Anterior cingulate cortex (tissue), 58 donors: ENCODE data around the gene PAFAH1B1.
"Not testable (repeated sequence)": the region's sequence is repeated elsewhere in the genome, so short reads cannot be mapped to it uniquely, and the experiment has no call there.

ENCODE experiments used
- DNase-seq, 58 donors: peaks; one replicate each; lab custom pipeline; 2025; lab: John Stamatoyannopoulos, UW

Gene PAFAH1B1

DNA sequence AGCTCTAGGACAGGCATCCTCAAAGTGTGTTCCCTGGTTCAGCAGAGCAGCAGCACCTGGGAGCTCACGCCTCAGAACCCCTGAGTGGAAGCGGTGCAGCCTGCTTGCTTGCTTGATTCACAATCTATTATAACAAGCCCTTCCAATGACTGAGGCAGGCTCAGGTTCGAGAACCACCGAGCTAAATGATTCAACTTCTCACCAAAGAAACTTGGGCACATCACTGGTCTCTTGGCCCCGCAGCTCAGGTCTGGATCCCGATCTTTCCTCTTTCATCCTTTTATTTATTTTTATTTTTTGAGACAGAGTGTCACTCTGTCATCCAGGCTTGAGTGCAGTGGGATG is 93.6 kb downstream of the PAFAH1B1 start:
- no peak for DNase-seq

DNA sequence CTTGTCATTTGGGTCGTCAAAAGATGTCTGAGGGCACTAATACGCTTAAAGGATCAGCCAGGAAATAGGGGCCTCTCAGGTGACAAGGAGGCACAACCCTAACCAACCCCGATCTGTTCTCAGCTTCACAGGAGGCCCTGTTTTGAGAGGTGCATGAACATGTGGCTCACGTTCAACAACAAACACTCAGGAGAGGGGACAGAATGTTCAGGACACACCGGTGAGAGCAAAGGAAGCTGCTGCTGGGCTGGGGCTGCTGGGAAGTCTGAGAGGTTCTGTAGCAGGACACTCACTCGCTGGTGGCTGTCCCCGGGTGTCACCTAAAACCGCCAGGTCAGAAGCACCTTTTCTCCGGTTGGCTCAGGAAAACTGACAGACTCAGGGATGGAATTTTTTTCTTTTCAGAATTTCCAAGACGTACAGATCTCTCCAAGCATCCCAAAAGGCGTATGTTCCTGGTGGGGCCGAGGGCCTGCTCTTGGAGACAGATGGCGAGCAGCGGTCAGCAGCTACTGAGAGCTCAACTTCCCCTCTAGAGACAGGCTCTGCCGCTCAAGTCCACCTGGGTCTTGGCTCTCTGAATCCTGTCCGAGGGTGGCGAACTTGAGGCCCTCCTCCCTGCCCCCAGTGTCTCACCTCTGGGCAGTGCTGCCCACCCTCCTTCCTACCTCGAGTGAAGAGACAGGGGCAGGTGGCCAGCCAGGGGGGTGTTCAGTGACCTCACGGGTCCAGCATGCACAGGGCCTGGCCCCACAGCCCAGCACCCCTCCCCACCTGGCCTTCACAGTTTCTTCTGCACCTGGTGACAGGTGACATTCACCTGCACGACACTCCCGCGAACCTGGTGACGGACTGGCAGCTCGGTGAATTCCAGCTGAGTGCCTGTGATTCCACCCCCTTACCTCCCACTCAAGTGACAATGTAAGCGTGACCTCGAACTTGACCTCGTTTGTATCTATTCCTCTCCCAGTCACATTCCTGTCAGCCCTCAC is 95.2 kb downstream of the PAFAH1B1 start:
- no peak for DNase-seq

DNA sequence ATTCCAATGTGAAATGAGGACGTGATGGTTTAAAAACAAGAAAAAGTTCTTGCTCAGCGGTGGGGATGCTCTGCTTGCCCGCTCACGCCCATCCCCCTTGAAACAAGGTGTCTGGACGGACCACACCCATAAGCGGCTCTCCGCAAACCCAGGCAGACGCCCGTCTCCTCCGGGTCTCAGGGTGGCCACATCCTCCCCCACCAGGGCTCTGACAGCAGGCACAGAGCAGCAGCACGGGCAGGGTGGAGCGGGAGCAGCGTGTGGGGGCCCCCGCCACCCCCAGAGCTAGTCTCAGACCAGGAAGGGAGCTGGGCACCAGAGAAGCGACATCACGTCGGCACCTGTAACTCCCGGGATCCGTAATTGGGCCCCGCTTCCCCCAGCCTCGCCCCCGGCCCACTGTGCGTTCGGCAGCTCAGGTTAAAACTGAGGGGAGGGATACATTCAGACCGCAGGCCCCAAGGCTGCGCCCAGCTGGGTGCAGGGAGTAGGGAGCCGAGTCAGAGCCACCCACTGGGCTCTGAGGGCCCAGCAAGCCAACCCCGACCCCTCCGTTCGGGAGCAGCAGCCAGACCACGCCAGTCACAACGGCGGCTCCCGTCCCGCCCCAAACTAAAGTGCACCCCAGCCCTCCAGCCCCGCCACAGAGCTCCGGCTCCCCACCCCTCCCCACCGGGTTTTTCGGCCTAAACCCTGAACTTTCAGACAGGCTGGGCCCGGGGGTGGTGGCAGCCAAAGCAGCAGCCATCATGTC is 96.1 kb downstream of the PAFAH1B1 start:
- DNase-seq = no peak

DNA sequence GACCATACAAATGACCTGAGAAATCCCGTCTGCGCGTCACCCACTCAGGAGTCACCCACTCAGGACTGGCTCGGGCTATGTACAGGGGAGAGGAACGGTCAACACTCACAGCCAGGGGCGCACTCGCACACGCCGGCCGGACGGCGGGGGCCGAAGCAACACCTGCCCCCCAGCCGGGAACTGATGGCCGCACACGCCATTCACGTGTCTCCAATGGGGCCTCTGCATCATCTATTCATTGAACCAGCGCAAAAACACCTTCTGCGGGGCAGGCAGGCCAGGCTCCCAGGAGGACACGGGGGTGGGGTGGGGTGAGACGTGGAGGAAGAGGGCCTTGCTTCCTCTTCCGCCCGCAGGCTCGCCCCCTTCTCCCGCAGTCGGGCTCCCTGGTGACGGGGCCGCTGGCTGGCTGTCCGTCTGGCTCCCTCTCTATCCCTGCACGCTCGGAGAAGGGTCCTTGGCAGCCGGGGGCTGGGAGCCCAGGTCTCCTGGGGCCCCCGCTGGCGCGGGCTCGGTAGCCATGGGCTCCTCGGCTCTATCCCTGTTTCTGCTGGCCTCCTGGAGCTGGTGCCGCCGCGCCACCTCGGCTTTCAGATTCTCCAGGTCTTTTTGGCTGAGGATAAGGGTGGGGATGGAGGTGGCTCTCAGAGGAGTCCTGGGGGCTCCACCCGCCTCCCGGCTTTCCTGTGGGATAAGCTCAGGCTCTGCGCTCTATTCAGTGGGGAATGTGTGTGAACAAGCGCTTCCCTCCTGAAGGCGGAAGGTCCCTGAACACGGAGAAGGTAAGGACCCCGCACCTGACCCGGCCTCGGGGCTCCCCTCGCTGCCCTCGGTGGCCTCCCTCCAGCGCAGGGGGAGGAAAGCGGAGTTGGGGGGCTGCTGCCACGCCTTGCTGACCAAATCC is 97.0 kb downstream of the PAFAH1B1 start:
- no peak for DNase-seq

DNA sequence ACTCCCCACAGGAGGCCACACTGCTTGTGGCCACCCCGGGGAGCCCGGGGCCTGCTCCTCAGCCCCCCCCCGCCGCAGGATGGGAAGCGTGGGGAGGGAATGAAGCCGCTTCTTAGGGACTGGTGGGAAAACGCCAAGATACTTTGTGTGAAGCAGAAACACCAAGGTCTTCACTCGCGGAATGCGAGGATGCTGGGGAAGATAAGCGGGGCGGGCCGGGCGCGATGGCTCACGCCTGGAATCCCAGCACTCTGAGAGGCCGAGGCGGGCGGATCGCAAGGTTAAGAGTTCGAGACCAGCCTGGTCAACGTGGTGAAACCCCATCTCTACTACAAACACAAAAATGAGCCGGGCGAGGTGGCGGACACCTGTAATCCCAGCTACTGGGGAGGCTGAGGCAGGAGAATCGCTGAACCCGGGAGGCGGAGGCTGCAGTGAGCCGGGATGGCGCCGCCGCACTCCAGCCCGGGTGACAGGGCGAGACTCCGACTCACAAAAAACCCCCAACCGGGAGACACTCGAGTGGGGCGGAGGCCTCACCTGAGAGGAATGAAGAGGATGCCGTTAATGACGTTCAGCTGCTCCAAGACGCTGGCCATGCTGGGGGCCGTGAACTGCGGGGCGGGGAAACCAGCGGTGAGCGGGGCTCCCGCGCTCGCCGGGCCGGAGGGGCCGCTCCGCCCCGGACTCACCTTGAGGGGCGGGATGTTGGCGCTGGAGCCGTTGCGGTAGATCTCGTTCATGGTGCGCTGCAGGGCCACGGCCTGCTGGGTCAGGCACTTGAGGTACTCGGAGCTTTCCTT is 97.8 kb downstream of the PAFAH1B1 start:
- DNase-seq = no peak

DNA sequence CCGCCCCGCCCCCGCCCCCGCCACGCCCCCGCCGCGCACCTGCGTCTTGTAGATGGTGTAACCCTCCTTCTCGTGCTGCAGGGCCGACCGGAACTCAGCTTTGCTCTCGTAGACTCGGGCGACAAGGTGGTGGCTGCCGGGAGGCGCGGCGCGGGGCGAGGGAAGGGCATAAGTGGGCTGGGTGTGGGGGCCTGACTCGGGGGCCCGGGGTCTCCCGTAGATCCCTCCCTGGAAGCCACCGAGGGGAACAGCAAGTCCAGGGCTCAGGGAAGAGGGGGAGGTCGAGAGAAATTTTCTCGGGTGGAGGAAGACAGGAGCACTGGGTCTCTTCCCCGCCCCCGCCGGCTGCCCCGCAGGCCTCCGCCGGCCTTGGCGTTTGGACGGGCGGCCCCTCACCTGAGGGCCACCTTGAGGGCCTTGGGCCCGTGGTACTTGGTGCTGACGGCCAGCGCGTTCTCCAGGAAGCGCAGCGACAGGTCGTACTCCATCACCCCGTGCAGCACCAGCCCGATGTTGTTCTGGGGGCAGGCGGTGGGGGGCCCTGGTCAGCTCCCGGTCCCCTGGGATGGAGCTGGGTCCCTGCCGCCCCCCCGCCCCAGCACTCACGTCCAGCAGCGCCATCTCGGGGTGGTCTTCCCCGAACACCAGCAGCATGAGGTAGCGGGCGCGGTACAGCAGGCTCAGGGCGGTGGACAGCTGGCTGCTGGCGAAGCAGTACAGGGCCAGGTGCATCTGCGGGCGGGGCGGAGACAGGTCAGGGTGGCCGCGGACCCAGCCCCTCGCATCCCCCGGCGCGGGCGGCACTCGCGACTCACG is 98.7 kb downstream of the PAFAH1B1 start:
- no peak for DNase-seq

DNA sequence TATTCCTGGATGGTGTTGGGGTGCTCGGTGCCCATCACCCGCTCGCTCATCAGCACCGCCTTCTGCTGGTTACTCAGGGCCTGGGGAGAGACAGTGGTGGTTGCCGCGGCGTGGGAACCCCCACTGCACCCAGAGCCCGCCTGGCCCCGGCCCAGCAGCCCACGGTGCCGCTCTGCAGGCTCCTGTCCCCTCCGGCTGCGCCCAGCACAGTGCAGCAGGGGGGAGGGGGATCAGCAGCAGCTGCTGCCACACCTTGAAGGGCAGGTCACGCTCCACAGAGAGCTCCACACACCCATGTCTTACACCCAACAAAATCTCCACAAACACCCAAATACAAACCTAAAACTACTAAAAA is 99.3 kb downstream of the PAFAH1B1 start:
- no peak for DNase-seq

DNA sequence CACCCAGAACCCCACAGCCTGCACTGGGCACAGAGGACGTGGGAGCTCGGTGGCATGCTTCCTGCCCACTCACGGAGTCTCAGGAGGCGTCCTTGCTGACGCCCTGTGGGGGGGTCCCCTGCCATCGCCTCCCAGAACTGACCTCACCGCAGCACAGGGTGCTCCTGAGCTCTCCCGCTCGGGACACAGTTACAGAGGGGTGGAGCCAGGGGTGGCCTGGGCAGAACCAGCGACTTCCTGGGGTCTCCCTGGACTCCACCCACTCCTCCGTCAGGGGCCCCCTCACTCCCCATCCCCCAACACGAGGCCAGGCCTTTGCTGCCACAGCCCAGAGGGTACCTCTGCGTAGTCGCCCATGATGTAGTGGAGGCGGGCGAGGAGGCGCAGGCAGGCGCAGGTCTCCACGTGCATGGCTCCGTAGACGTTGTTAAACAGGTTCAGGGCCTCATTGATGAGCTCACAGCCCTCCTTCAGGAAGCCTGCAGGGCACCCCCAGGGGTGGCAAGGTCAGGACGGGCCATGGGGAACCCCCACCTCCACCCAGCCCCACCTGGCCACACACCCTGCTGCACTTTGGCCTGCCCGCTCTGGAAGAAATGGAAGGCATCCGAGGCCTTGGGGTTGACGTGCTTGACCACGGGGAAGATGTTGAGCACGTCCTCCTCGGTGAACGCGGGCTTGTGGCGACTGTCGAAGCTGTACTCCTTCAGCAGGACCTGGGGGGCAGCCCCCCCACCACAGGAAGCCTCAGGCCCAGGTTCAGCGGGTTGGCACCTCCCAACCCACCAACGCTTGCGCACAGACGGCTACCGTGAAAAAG is 100.3 kb downstream of the PAFAH1B1 start:
- DNase-seq = no peak

DNA sequence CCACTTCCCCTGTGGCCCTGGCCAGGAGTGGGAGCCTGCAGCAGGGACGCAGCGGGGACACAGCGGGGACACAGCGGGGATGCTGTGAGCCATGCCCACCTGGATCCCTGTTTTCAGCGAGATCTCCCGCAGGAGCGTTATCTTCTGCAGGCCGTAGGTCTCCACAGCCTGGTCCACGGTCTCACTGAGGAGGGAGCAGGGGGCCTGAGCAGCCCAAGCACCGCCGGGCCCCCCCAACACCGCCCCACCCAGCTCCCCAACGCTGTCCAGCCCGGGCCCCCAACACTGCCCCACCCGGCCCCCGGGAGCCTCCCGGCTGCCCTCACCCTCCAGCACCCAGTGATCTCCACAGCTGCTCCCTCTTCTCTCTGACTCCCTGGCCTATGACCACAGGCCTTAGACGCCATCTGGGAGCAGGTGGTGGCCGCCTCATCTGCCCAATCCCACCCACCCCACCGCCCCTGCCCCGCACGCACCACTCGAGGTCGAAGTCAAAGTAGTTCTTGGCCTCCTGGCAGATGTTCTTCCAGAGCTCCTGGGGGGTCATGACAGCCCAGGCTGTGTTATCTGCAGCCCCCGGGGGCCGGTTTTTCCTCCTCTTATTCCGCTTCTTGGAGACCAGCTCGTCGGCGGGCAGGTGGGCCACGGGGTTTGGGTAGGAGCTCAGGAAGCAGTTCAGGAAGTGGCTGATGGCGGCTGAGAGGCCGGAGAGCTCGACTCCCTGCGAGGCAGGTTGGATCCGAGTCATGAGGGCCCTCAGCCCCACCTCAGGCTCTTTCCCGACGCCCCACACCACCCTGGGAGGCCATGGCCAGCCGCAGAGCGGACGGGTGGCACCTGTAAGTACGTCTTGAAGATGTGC is 101.2 kb downstream of the PAFAH1B1 start:
- no peak for DNase-seq

DNA sequence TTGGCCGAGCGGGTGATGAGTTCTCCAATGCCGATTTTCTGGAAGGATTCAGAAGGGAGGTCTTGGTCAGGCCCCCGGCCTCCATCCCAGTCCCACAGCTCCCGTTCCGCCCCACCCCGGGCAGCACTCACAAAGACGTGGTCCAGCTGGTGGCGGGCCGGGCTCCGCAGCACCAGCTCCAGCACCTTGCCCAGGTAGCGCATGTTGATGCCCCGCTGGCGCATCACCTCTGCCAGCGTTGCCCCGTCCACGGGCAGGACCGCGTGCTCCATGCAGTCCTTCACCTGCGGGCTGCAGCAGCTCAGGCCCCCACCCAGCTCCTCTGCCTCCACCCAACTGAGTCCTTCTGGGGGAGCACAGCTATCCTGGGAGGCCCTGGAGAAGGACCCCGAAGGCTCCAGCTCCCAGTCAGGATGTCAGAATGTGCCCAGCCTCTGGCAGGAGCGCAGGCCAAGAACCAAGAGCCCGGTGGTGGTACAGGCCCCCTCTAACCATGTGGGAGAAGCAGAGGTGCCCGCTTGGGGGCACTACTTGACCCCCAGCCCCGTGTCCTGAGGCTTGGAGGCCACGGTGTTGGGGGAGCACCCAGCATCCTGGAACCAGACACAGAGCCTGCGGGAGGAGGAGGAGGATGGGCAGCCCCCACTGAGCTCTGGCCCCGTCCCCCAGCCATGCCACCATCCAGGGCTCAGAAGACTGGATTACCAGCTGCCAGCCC is 101.9 kb downstream of the PAFAH1B1 start:
- DNase-seq = no peak

DNA sequence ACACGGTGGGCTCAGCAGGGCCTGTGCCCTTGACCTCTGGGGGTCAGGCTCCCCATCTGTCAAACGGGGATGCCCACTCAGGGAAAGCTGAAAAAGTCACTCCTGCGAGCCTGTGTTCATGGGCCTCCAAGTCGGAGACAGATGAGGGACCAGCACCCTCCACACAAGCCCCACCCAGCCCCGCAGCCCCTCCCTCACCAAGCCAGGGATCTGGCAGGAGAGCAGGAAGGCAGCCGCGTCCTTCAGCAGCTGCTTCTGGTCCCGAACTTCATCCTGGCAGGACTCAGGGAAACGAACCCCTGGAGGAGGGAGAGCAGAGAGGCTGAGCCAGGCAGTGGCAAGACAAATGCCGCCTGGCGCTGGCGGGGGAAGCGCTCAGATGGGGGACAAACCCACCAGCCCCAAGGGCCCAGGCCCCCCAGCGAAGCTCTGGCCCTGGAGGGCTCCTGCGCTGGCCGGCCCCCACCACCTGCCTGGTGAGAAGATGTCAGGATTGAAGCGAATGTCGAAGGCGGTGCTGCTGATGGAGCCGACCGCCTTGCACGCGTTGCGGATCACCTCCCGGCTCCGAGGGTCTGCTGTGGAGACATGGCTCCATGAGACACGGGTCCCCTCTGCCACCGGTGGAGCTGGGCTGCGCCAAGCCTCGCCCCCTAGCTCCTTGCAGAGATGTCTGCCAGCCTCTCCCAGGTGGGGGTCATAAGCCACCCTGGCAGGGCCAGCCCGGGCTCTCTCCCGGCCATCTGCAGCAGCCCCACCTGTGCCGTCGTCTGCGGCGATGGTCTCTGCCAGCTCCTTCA is 102.7 kb downstream of the PAFAH1B1 start:
- DNase-seq = no peak

DNA sequence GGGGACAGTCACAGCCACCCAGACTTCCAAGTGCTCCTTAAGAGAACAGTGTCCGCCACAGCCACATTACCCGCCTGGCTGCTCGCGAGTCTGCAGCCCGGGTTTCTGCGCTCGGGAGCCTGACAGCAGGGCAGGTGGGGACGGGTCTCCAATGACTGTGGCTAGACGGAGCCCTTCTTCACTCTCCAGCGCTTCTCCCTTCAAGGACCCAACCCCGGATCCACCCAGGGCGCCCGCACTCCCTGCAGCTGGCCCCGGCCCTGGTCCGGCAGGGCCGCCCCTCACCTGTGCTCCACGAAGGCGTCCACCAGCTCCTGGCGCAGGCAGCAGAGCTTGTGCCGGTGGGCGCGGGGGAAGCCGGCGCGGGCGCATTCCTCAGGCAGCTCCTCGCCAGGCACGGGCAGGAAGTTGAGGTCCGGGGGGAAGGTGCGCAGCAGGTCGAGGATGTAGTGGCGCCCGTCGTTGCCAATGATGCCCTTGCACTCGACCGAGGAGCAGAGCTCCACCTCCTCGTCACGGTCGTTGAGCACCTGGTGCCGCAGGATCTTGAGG is 104.2 kb downstream of the PAFAH1B1 start:
- DNase-seq = no peak

DNA sequence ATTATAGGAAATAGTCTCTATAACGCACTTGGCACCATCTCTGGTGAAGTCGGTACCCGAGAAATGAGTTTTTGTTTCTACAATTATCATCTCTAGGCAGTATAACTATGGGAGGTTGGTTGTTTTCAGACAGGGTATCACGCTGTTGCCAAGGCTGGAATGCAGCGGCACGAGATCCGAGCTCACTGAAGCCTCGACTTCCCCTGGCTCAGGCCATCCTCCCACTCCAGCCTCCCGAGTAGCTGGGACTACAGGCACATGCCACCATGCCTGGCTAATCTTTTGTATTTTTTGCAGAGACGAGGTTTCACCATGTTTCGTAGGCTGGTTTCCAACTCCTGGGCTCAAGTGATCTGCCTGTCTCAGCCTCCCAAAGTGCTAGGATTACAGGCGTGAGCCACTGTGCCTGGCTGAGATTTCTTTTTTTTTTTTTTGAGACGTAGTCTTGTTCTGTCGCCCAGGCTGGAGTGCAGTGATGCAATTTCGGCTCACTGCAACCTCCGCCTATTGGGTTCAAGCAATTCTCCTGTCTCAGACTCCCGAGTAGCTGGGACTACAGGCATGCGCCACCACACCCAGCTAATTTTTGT is 105.9 kb downstream of the PAFAH1B1 start:
- not testable (repeated sequence) for DNase-seq

DNA sequence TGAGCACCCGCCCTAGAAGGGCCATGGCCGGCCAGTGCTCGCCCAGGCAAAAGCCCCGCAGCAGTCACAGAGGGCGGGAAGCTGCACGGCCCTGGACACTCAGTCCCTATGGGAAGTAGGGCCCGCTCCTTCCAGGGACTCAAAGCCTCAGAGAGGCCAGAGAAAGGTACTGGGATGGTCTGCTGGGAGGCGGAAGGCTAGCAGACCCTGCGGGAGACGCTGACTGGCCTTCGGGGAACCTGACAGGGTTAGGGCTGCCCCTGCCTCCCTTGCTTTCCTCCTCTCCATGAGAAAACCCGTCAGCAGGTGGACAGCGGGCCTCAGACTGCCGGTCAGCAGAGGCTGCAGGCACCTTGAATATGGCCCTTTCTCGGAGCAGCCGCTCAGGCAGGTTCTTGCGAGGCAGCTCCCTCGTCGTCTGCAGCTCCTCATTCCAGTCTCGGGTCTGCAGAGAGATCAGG is 106.6 kb downstream of the PAFAH1B1 start:
- no peak for DNase-seq
